ENCODE results near the gene PRX.
"Not testable (repeated sequence)": the region's sequence is repeated elsewhere in the genome, so short reads cannot be mapped to it uniquely, and the experiment has no call there.

Gene PRX

GRCh38 chr19:40413291-40413845 lies at the start of gene PRX:
Gene PRX (minus strand): TSS chr19:40413378. CDS start chr19:40407932, 5,446 bp downstream.
- no peaks in the 10 kb centered on the region for H3K36me3 ChIP-seq (ENCODE audit: control insufficient read depth in 2 of 2, insufficient read depth in 2 of 2, low read length in 2 of 2)
- no peak within 1 kb of the TSS for H3K9ac ChIP-seq (ENCODE audit: low read depth in 1 of 2, low read length in 2 of 2)
- no peak within 1 kb of the TSS for H3K27ac ChIP-seq (ENCODE audit: low read depth in 2 of 2, low read length in 2 of 2)
- H3K27me3 ChIP-seq (ENCODE audit: control insufficient read depth in 2 of 2, insufficient read depth in 2 of 2, low read length in 2 of 2), result no peaks in the 10 kb centered on the region
- peaks cover 0 to 6% of the 10 kb centered on the region in 2 donors for H3K4me1 ChIP-seq (ENCODE audit: control insufficient read depth in 2 of 2, insufficient read depth in 2 of 2, low read length in 2 of 2)
- H3K4me3 ChIP-seq (ENCODE audit: low read length in 2 of 2), result no peak within 1 kb of the TSS
- no peaks in the 10 kb centered on the region for H3K9me3 ChIP-seq (ENCODE audit: control insufficient read depth in 2 of 2, low read length in 2 of 2)

- H3K36me3 ChIP-seq (ENCODE audit: control insufficient read depth in 2 of 2, insufficient read depth in 2 of 2, low read length in 2 of 2), result peaks cover 2 to 3% of the 10 kb centered on the region in 2 donors
- H3K4me1 ChIP-seq (ENCODE audit: control insufficient read depth in 2 of 2, insufficient read depth in 2 of 2, low read length in 2 of 2), result peaks cover 19 to 25% of the 10 kb centered on the region in 2 donors
- H3K27ac ChIP-seq (ENCODE audit: low read depth in 2 of 2, low read length in 2 of 2), result no peak overlapping the region
Observed at GRCh38 chr19:40461669-40462221, 48.6 kb upstream of the PRX start.

GRCh38 chr19:40460185-40460584 lies 47.0 kb upstream of the PRX start:
- peaks cover 9 to 14% of the 10 kb centered on the region in 2 donors for H3K4me1 ChIP-seq (ENCODE audit: control insufficient read depth in 2 of 2, insufficient read depth in 2 of 2, low read length in 2 of 2)
- H3K27ac ChIP-seq (ENCODE audit: low read depth in 2 of 2, low read length in 2 of 2), result no peak overlapping the region
- peaks cover 2 to 6% of the 10 kb centered on the region in 2 donors for H3K36me3 ChIP-seq (ENCODE audit: control insufficient read depth in 2 of 2, insufficient read depth in 2 of 2, low read length in 2 of 2)
- no peaks in the 10 kb centered on the region for H3K27me3 ChIP-seq (ENCODE audit: control insufficient read depth in 2 of 2, insufficient read depth in 2 of 2, low read length in 2 of 2)
- no peak overlapping the region for H3K4me3 ChIP-seq (ENCODE audit: low read length in 2 of 2)
- H3K9ac ChIP-seq (ENCODE audit: low read depth in 1 of 2, low read length in 2 of 2), result no peak overlapping the region
- no peaks in the 10 kb centered on the region for H3K9me3 ChIP-seq (ENCODE audit: control insufficient read depth in 2 of 2, low read length in 2 of 2)

More at GRCh38 chr19:40461669-40462221, 48.6 kb upstream of the PRX start:
- peak overlapping the region in 1 of 2 donors; percentile 0 for H3K4me3 ChIP-seq (ENCODE audit: low read length in 2 of 2)
- H3K9me3 ChIP-seq (ENCODE audit: control insufficient read depth in 2 of 2, low read length in 2 of 2), result no peaks in the 10 kb centered on the region
- peaks cover 6 to 8% of the 10 kb centered on the region in 2 donors for H3K27me3 ChIP-seq (ENCODE audit: control insufficient read depth in 2 of 2, insufficient read depth in 2 of 2, low read length in 2 of 2)
- H3K9ac ChIP-seq (ENCODE audit: low read depth in 1 of 2, low read length in 2 of 2), result no peak overlapping the region

DNA sequence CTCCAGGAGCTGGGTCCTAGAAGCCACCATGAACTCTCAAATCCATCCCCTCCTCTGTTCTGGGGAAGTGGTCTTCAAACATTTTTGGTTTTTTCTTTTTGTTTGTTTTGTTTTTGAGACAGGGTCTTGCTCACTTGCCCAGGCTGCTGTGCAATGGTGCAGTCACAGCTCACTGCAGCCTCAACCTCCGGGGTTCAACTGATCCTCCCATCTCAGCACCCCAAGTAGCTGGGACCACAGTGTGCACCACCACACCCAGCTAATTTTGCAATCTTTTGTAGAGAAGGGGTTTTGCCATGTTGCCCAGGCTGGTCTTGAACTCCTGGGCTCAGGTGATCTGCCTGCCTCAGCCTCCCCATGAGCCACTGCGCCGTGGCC lies 45.4 kb upstream of the PRX start:
- Histone ChIP-seq H3K9ac (ENCODE audit: low read depth in 1 of 2, low read length in 2 of 2) (no peak overlapping the region), H3K4me3 (ENCODE audit: low read length in 2 of 2) (no peak overlapping the region), H3K9me3 (ENCODE audit: control insufficient read depth in 2 of 2, low read length in 2 of 2) (no peaks in the 10 kb centered on the region), H3K4me1 (ENCODE audit: control insufficient read depth in 2 of 2, insufficient read depth in 2 of 2, low read length in 2 of 2) (peaks cover 0 to 4% of the 10 kb centered on the region in 2 donors), H3K27me3 (ENCODE audit: control insufficient read depth in 2 of 2, insufficient read depth in 2 of 2, low read length in 2 of 2) (no peaks in the 10 kb centered on the region), H3K27ac (ENCODE audit: low read depth in 2 of 2, low read length in 2 of 2) (no peak overlapping the region), H3K36me3 (ENCODE audit: control insufficient read depth in 2 of 2, insufficient read depth in 2 of 2, low read length in 2 of 2) (peaks cover 2 to 6% of the 10 kb centered on the region in 2 donors)

GRCh38 chr19:40457953-40458596 lies 44.9 kb upstream of the PRX start:
- peaks cover 0 to 4% of the 10 kb centered on the region in 2 donors for H3K4me1 ChIP-seq (ENCODE audit: control insufficient read depth in 2 of 2, insufficient read depth in 2 of 2, low read length in 2 of 2)
- no peak overlapping the region for H3K4me3 ChIP-seq (ENCODE audit: low read length in 2 of 2)
- H3K27me3 ChIP-seq (ENCODE audit: control insufficient read depth in 2 of 2, insufficient read depth in 2 of 2, low read length in 2 of 2), result no peaks in the 10 kb centered on the region
- H3K9me3 ChIP-seq (ENCODE audit: control insufficient read depth in 2 of 2, low read length in 2 of 2), result no peaks in the 10 kb centered on the region
- no peak overlapping the region for H3K9ac ChIP-seq (ENCODE audit: low read depth in 1 of 2, low read length in 2 of 2)
- H3K27ac ChIP-seq (ENCODE audit: low read depth in 2 of 2, low read length in 2 of 2), result no peak overlapping the region
- peaks cover 2 to 6% of the 10 kb centered on the region in 2 donors for H3K36me3 ChIP-seq (ENCODE audit: control insufficient read depth in 2 of 2, insufficient read depth in 2 of 2, low read length in 2 of 2)

DNA sequence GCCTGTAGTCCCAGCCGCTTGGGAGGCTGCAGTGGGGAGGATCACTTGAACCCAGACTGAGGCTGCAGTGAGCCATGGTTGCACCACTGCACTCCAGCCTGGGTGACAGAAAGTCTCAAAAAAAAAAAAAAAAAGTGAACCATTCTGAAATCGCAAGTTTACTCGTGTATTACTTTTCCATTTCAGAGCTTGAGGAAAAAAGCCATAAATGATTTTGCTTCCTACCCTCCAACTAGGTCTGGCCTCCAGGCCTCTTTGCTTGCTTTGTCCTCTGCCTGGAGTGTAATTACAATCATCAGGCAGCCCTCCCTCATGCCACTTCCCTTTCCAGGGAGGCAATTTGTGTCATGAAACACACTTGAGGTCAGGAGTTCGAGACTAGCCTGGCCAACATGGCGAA lies 43.9 kb upstream of the PRX start:
- Histone ChIP-seq H3K4me3 (ENCODE audit: low read length in 2 of 2) (no peak overlapping the region), H3K27me3 (ENCODE audit: control insufficient read depth in 2 of 2, insufficient read depth in 2 of 2, low read length in 2 of 2) (no peaks in the 10 kb centered on the region), H3K9ac (ENCODE audit: low read depth in 1 of 2, low read length in 2 of 2) (no peak overlapping the region), H3K36me3 (ENCODE audit: control insufficient read depth in 2 of 2, insufficient read depth in 2 of 2, low read length in 2 of 2) (peaks cover 2 to 6% of the 10 kb centered on the region in 2 donors), H3K4me1 (ENCODE audit: control insufficient read depth in 2 of 2, insufficient read depth in 2 of 2, low read length in 2 of 2) (peaks cover 0 to 4% of the 10 kb centered on the region in 2 donors), H3K27ac (ENCODE audit: low read depth in 2 of 2, low read length in 2 of 2) (no peak overlapping the region), H3K9me3 (ENCODE audit: control insufficient read depth in 2 of 2, low read length in 2 of 2) (no peaks in the 10 kb centered on the region)

DNA sequence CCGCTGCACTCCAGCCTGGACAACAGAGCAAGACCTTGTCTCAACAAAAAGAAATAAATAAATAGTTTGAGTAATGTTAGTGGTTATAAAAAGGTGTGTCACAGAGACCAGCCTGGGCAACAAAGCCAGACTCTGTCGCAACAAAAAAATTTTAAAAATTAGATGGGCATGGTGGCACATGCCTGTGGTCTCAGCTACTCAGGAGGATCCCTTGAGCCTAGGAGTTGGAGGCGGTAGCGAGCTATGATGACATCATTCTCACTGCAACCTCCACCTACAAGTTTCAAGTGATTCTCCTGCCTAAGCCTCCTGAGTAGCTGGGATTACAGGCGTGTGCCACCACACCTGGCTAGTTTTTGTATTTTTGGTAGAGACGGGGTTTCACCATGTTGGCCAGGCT lies 40.8 kb upstream of the PRX start:
- H3K36me3 ChIP-seq (ENCODE audit: control insufficient read depth in 2 of 2, insufficient read depth in 2 of 2, low read length in 2 of 2), result peaks cover 2 to 12% of the 10 kb centered on the region in 2 donors
- not testable (repeated sequence) for H3K9ac ChIP-seq (ENCODE audit: low read depth in 1 of 2, low read length in 2 of 2); H3K9me3 ChIP-seq (ENCODE audit: control insufficient read depth in 2 of 2, low read length in 2 of 2)

GRCh38 chr19:40453151-40453735 lies 40.1 kb upstream of the PRX start:
- Histone ChIP-seq H3K4me3 (ENCODE audit: low read length in 2 of 2) (no peak overlapping the region), H3K27me3 (ENCODE audit: control insufficient read depth in 2 of 2, insufficient read depth in 2 of 2, low read length in 2 of 2) (no peaks in the 10 kb centered on the region), H3K9ac (ENCODE audit: low read depth in 1 of 2, low read length in 2 of 2) (no peak overlapping the region), H3K36me3 (ENCODE audit: control insufficient read depth in 2 of 2, insufficient read depth in 2 of 2, low read length in 2 of 2) (peaks cover 6 to 11% of the 10 kb centered on the region in 2 donors), H3K4me1 (ENCODE audit: control insufficient read depth in 2 of 2, insufficient read depth in 2 of 2, low read length in 2 of 2) (no peaks in the 10 kb centered on the region), H3K9me3 (ENCODE audit: control insufficient read depth in 2 of 2, low read length in 2 of 2) (no peaks in the 10 kb centered on the region), H3K27ac (ENCODE audit: low read depth in 2 of 2, low read length in 2 of 2) (no peak overlapping the region)

More for the DNA sequence above, 40.8 kb upstream of the PRX start:
- not testable (repeated sequence) for H3K27me3 ChIP-seq (ENCODE audit: control insufficient read depth in 2 of 2, insufficient read depth in 2 of 2, low read length in 2 of 2); H3K27ac ChIP-seq (ENCODE audit: low read depth in 2 of 2, low read length in 2 of 2); H3K4me1 ChIP-seq (ENCODE audit: control insufficient read depth in 2 of 2, insufficient read depth in 2 of 2, low read length in 2 of 2); H3K4me3 ChIP-seq (ENCODE audit: low read length in 2 of 2)

DNA sequence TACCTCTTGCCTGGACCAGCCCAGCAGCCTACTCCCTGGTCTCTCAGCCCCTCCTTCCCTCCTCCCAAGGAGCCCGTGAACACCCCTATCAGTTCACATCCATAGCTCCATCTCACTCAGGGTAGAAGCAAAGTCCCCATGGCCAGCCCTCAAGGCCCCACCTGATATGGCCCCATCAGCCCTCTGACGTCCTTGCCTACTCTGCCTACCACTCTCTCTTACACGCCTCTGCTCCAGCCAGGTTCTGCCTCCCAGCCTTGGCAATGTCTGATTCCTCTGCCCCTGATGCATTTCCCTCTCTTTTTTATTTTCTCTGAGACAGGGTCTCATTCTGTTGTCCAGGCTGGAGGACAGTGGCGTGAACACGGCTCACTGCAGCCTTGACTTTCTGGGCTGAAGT lies 38.8 kb upstream of the PRX start:
- H3K9me3 ChIP-seq (ENCODE audit: control insufficient read depth in 2 of 2, low read length in 2 of 2), result no peaks in the 10 kb centered on the region
- no peak overlapping the region for H3K4me3 ChIP-seq (ENCODE audit: low read length in 2 of 2)
- no peaks in the 10 kb centered on the region for H3K4me1 ChIP-seq (ENCODE audit: control insufficient read depth in 2 of 2, insufficient read depth in 2 of 2, low read length in 2 of 2)
- H3K9ac ChIP-seq (ENCODE audit: low read depth in 1 of 2, low read length in 2 of 2), result no peak overlapping the region
- H3K36me3 ChIP-seq (ENCODE audit: control insufficient read depth in 2 of 2, insufficient read depth in 2 of 2, low read length in 2 of 2), result peaks cover 11 to 17% of the 10 kb centered on the region in 2 donors
- no peaks in the 10 kb centered on the region for H3K27me3 ChIP-seq (ENCODE audit: control insufficient read depth in 2 of 2, insufficient read depth in 2 of 2, low read length in 2 of 2)
- no peak overlapping the region for H3K27ac ChIP-seq (ENCODE audit: low read depth in 2 of 2, low read length in 2 of 2)

- Histone ChIP-seq H3K9ac (ENCODE audit: low read depth in 1 of 2, low read length in 2 of 2) (no peak overlapping the region), H3K36me3 (ENCODE audit: control insufficient read depth in 2 of 2, insufficient read depth in 2 of 2, low read length in 2 of 2) (peaks cover 11 to 17% of the 10 kb centered on the region in 2 donors), H3K4me1 (ENCODE audit: control insufficient read depth in 2 of 2, insufficient read depth in 2 of 2, low read length in 2 of 2) (peaks cover 0 to 5% of the 10 kb centered on the region in 2 donors), H3K27ac (ENCODE audit: low read depth in 2 of 2, low read length in 2 of 2) (no peak overlapping the region), H3K4me3 (ENCODE audit: low read length in 2 of 2) (no peak overlapping the region), H3K9me3 (ENCODE audit: control insufficient read depth in 2 of 2, low read length in 2 of 2) (no peaks in the 10 kb centered on the region), H3K27me3 (ENCODE audit: control insufficient read depth in 2 of 2, insufficient read depth in 2 of 2, low read length in 2 of 2) (no peaks in the 10 kb centered on the region)
Observed at GRCh38 chr19:40450664-40451063, 37.5 kb upstream of the PRX start.

Data from mucosa of rectum (tissue), 2 donors.